GM12878 (cell line): ENCODE data around the gene COTL1.

ENCODE experiments used
- CTCF ChIP-seq, 3 experiments: IDR thresholded peaks in 2 of 3; conservative IDR thresholded peaks in 1 of 3; 2 replicates each; pipeline ENCODE4 v1.5.1; 2011; ENCODE audit warnings: low read depth in 3 of 3, low read length in 3 of 3, mild to moderate bottlenecking in 3 of 3, control low read depth in 2 of 3, moderate library complexity in 2 of 3, inconsistent platforms in 1 of 3, mixed read lengths in 1 of 3; ENCODE audit not compliant: control insufficient read depth in 2 of 3, insufficient read depth in 1 of 3; ENCODE audit errors: extremely low read depth in 1 of 3
- EZH2 ChIP-seq: IDR thresholded peaks from 2 replicates; pipeline ENCODE4 v1.6.1; 2012; ENCODE audit warnings: low read depth, mild to moderate bottlenecking, control low read depth, inconsistent platforms, low read length, borderline replicate concordance; ENCODE audit not compliant: control insufficient read depth
- NFXL1 ChIP-seq: fragments of 450-650 bp; IDR thresholded peaks from 2 replicates; pipeline ENCODE4 v1.6.1; 2017; ENCODE audit warnings: antibody characterized with exemption, mild to moderate bottlenecking, borderline replicate concordance
- POLR2A ChIP-seq: IDR thresholded peaks from 2 replicates; pipeline ENCODE4 v1.6.1; 2011; ENCODE audit warnings: low read depth, mild to moderate bottlenecking, low read length
- SUZ12 ChIP-seq: fragments of 200-600 bp; sonication (generic); IDR thresholded peaks from one replicate; pipeline ENCODE4 v1.6.1; 2018; ENCODE audit warnings: antibody characterized with exemption, mild to moderate bottlenecking; ENCODE audit not compliant: unreplicated experiment
- TF ChIP-seq, protein P1 (sequence below): IDR thresholded peaks from 2 replicates; pipeline ENCODE4 v1.6.1; 2012; ENCODE audit warnings: low read depth, low read length, improper control_type of control experiment
- TF ChIP-seq, protein P2 (sequence below): IDR thresholded peaks from 2 replicates; pipeline ENCODE4 v1.6.1; 2012; ENCODE audit warnings: improper control_type of control experiment, low read depth, low read length; ENCODE audit not compliant: insufficient replicate concordance

- TF ChIP-seq, protein P1, sequence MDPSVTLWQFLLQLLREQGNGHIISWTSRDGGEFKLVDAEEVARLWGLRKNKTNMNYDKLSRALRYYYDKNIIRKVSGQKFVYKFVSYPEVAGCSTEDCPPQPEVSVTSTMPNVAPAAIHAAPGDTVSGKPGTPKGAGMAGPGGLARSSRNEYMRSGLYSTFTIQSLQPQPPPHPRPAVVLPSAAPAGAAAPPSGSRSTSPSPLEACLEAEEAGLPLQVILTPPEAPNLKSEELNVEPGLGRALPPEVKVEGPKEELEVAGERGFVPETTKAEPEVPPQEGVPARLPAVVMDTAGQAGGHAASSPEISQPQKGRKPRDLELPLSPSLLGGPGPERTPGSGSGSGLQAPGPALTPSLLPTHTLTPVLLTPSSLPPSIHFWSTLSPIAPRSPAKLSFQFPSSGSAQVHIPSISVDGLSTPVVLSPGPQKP = no peak
- TF ChIP-seq POLR2A (no peak), EZH2 (no peak), SUZ12 (no peak), CTCF (IDR thresholded peaks at IDR 0.05 in 2 of 3, conservative IDR thresholded peaks at IDR 0.05 in 1 of 3; ENCODE audit: control insufficient read depth in 2 of 3, extremely low read depth in 1 of 3, insufficient read depth in 1 of 3, low read depth in 3 of 3, low read length in 3 of 3) (no peak), NFXL1 (no peak)
- TF ChIP-seq, protein P2, sequence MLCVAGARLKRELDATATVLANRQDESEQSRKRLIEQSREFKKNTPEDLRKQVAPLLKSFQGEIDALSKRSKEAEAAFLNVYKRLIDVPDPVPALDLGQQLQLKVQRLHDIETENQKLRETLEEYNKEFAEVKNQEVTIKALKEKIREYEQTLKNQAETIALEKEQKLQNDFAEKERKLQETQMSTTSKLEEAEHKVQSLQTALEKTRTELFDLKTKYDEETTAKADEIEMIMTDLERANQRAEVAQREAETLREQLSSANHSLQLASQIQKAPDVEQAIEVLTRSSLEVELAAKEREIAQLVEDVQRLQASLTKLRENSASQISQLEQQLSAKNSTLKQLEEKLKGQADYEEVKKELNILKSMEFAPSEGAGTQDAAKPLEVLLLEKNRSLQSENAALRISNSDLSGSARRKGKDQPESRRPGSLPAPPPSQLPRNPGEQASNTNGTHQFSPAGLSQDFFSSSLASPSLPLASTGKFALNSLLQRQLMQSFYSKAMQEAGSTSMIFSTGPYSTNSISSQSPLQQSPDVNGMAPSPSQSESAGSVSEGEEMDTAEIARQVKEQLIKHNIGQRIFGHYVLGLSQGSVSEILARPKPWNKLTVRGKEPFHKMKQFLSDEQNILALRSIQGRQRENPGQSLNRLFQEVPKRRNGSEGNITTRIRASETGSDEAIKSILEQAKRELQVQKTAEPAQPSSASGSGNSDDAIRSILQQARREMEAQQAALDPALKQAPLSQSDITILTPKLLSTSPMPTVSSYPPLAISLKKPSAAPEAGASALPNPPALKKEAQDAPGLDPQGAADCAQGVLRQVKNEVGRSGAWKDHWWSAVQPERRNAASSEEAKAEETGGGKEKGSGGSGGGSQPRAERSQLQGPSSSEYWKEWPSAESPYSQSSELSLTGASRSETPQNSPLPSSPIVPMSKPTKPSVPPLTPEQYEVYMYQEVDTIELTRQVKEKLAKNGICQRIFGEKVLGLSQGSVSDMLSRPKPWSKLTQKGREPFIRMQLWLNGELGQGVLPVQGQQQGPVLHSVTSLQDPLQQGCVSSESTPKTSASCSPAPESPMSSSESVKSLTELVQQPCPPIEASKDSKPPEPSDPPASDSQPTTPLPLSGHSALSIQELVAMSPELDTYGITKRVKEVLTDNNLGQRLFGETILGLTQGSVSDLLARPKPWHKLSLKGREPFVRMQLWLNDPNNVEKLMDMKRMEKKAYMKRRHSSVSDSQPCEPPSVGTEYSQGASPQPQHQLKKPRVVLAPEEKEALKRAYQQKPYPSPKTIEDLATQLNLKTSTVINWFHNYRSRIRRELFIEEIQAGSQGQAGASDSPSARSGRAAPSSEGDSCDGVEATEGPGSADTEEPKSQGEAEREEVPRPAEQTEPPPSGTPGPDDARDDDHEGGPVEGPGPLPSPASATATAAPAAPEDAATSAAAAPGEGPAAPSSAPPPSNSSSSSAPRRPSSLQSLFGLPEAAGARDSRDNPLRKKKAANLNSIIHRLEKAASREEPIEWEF = no peak
Measured at GRCh38 chr16:84630446-84631152, 12.7 kb upstream of the COTL1 start.
